22Rv1 (cell line): ENCODE measurements around the gene GPAT2.
"Not testable (repeated sequence)": the region's sequence is repeated elsewhere in the genome, so short reads cannot be mapped to it uniquely, and the experiment has no call there.

Source experiments
- CTCF ChIP-seq: fragments of 450-650 bp; IDR thresholded peaks from 2 replicates; pipeline ENCODE4 v1.5.1; 2017; ENCODE audit warnings: mild to moderate bottlenecking
- ZFX ChIP-seq: fragments of 450-650 bp; IDR thresholded peaks from 2 replicates; pipeline ENCODE4 v1.6.1; 2017; ENCODE audit warnings: antibody characterized with exemption, borderline replicate concordance

GRCh38 chr2:96033997-96034396, 719 bp downstream of the GPAT2 start:
- not testable (repeated sequence) for TF ChIP-seq CTCF, ZFX
